ENCODE data around the gene SPCS1. TPM values are rescaled to one million over a fixed set of nuclear protein-coding genes. Genes with fewer than 3 reads are reported as not detected.
A peak's percentile ranks its signal among the peaks of the same experiment; 100 is the strongest.
"Not testable (repeated sequence)": the region's sequence is repeated elsewhere in the genome, so short reads cannot be mapped to it uniquely, and the experiment has no call there.

Gene SPCS1
- total RNA-seq, result 100 to 1,000 TPM in 2 of 4 donors, 10 to 100 TPM in 2; 49.2 to 138 (median 84.9) TPM

DNA sequence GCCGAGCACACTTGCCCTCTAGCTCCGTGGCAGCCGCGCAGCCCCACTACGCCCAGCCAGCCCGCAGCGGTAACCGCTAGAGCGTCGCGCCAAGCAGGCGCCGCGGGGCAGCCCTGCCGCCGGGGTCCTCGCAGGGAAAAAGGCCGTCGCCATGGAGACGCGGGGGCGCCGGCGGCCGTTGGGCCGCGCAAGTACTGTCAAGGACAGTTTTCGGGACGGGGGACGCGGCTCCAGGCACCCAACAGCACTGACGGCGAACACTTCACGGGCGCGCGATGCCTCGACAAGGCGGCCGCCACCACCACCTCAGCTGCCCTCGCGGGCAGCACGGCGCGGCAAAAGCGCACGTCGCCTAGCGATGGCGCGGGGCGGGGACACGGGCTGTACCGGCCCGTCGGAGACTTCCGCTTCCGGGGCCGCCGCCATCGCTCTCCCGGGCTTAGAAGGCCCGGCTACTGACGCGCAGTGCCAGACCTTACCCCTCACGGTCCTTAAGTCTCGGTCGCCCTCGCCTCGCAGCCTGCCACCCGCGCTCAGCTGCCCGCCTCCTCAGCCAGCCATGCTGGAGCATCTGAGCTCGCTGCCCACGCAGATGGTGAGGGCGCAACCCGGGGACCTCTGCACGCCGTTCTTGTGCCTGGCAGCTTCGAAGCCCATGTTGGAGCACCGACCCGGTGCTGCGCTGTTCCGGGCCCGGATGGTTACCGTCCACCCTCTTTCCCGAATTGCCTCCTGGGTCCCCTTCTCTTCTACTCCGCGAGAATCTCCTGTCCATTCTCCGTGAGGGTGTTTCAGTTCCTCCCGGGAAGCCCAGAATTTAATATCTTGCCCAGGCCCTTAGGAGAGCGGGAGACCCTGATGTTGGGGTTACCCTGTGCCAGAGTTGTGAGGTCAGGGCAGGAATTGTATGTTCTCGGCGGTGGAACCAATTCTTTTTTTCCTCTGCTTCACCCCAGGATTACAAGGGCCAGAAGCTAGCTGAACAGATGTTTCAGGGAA, at the start of gene SPCS1, which contains the start of gene GLT8D1:
Gene SPCS1, plus strand, starts transcription at position 419 of the 999 bp plus-strand sequence. Its CDS starts 141 bp downstream, at position 560.
Gene GLT8D1, minus strand, starts transcription at position 104 of the 999 bp plus-strand sequence. CDS start 5,331 bp downstream, outside the sequence.
- TF ChIP-seq, protein P1, sequence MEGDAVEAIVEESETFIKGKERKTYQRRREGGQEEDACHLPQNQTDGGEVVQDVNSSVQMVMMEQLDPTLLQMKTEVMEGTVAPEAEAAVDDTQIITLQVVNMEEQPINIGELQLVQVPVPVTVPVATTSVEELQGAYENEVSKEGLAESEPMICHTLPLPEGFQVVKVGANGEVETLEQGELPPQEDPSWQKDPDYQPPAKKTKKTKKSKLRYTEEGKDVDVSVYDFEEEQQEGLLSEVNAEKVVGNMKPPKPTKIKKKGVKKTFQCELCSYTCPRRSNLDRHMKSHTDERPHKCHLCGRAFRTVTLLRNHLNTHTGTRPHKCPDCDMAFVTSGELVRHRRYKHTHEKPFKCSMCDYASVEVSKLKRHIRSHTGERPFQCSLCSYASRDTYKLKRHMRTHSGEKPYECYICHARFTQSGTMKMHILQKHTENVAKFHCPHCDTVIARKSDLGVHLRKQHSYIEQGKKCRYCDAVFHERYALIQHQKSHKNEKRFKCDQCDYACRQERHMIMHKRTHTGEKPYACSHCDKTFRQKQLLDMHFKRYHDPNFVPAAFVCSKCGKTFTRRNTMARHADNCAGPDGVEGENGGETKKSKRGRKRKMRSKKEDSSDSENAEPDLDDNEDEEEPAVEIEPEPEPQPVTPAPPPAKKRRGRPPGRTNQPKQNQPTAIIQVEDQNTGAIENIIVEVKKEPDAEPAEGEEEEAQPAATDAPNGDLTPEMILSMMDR (IDR thresholded peaks at IDR 0.05), result no peak
- peak; percentile 93 for ATAC-seq (ENCODE audit: low FRiP score)
- no peak for DNase-seq (ENCODE audit: low spot score)

DNA sequence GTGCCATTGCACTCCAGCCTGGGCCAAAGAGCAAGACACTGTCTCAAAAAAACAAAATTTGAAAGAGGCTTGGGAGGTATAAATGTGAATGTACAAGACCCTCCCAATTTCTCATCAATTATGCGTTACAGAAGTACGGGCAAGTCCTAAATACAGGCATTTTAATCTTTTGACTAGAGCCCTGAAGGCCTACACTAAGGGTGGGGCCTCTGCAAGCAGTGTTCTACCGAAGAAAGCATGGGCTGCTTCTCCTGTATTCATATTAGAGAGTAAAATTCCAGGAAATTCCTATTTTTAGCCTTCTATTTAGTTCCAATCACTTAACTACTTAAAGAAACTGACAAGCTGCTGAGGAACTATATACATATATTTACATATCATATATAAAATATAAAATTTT, 45.9 kb upstream of the SPCS1 start:
- DNase-seq (ENCODE audit: low spot score) (no peak), ATAC-seq (ENCODE audit: low FRiP score) (no peak)
- TF ChIP-seq, protein P1 (IDR thresholded peaks at IDR 0.05), result no peak

DNA sequence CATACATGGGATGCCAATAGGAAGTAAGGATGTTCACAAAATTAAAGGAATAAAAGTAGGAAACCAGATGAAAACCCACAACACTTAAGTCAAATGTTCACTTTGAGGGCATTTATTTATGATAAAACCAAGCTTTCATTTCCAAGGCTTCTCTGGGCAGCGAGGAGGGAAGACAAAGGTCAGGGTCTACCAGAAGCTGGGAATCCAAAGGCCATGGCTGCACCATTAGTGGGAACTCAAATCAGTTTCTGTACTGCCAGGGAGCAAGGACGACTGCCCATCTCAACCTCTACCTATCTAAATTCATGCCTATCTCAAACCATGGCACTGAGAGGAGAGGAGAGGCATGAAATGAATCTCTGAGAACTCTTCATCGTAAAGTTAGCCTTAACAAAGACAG, 42.8 kb upstream of the SPCS1 start:
- TF ChIP-seq, protein P1 (IDR thresholded peaks at IDR 0.05), result no peak
- DNase-seq (ENCODE audit: low spot score) (no peak), ATAC-seq (ENCODE audit: low FRiP score) (no peak)

DNA sequence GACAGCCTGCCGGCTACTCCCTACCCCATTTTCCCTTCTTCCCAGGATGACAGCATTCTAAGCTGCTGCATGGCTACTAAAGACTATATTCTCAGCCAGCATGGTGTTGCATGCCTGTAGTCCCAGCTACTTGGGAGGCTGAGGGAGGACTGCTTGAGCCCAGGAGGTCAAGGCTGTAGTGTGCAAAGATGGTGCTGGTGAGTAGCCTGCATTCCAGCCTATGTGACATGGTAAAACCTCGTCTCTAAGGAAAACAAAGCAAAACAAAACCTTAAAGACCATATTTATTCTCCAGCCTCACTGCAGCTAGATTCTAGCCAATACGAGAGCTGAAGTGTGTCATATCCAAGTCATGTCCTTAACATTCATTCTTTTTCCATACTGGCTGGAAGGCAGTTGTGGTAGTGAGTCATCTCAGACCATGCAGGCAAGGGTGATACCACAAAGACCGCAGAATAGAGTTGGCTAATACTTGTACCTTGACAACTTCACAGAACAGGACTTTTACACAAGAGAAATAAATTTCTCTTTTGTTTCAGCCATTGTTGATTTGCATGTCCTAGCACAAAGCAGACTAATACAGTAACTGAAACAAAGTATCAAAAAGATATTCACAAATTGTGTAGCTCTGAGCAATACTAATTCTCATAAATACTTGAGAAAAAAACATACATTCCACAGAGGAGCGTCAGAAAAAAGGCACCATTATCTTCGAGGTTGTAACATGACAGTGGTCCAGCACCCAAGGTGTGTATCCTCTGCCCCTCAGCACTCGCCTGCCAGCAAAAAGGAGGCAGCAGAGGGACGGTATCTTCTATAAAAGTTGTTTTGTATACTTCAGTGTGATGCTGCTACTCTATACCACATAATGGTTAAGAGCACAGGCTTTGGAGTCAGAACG, 35.0 kb upstream of the SPCS1 start:
- ATAC-seq (ENCODE audit: low FRiP score) (peak; percentile 94), DNase-seq (ENCODE audit: low spot score) (no peak)
- TF ChIP-seq, protein P1 (IDR thresholded peaks at IDR 0.05), result no peak

DNA sequence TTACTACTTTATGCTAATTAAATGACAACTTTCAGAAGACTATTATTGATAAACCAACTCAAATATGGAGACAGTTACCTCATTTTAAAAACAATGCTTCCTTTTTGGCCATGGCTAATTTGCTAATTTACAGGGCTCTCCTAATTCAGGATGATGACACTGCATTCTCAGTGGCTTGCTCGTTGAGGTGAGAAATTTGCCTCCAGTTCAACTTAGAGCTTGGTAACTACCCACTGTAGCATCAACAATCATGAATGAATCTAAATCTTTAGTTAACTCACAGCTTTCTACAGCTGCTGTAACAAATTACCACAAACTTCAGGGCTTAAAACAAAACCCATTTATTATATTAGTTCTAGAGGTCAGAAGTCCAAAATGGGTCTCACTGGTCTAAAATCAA, 34.2 kb upstream of the SPCS1 start:
- TF ChIP-seq, protein P1 (IDR thresholded peaks at IDR 0.05), result no peak
- DNase-seq (ENCODE audit: low spot score), result no peak
- ATAC-seq (ENCODE audit: low FRiP score), result no peak

DNA sequence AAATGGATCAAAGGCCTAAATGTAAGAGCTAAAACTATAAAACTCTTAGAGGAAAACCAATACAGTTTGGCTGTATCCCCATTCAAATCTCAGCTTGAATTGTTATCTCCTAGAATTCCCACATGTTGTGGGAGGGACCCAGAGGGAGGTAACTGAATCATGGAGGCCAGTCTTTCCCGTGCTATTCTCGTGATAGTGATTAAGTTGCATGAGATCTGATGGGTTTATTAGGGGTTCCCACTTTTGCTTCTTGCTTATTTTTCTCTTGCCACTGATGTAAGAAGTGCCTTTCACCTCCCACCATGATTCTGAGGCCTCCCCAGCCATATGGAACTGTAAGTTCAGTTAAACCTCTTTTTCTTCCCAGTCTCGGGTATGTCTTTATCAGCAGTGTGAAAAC, 29.7 kb upstream of the SPCS1 start:
- not testable (repeated sequence) for DNase-seq (ENCODE audit: low spot score); ATAC-seq (ENCODE audit: low FRiP score)

Measured in omental fat pad (tissue), 4 donors.